Hematopoietic multipotent progenitor cell treated with erythropoietin and hydrocortisone succinate and interleukin-3 and kit ligand, for 4 days (in vitro differentiated cells): ENCODE results near the gene ANK2.
"Not testable (repeated sequence)": the region's sequence is repeated elsewhere in the genome, so short reads cannot be mapped to it uniquely, and the experiment has no call there.

ENCODE experiments used
- DNase-seq: peaks from one replicate; pipeline ENCODE4 v3.0.0-alpha.2; 2015

Gene ANK2

GRCh38 chr4:113154281-113154680 is 104.8 kb downstream of the ANK2 start:
- DNase-seq: no peak

GRCh38 chr4:113157086-113157857 is 107.8 kb downstream of the ANK2 start:
- no peak for DNase-seq

- DNase-seq: no peak
Observed at GRCh38 chr4:113159942-113160545, 110.6 kb downstream of the ANK2 start.

- DNase-seq: no peak
Observed at GRCh38 chr4:113160548-113160947, 111.1 kb downstream of the ANK2 start.

- no peak for DNase-seq
Observed at GRCh38 chr4:113162089-113162488, 112.6 kb downstream of the ANK2 start.

- no peak for DNase-seq
Observed at GRCh38 chr4:113169368-113169767, 119.9 kb downstream of the ANK2 start.

- DNase-seq: no peak
Observed at GRCh38 chr4:113170115-113170804, 120.8 kb downstream of the ANK2 start.

GRCh38 chr4:113170805-113171468 is 121.5 kb downstream of the ANK2 start:
- no peak for DNase-seq

GRCh38 chr4:113173126-113173792 is 123.8 kb downstream of the ANK2 start:
- DNase-seq: no peak

GRCh38 chr4:113173793-113174264 is 124.4 kb downstream of the ANK2 start:
- DNase-seq: no peak

GRCh38 chr4:113179091-113179490 is 129.6 kb downstream of the ANK2 start:
- DNase-seq: no peak

GRCh38 chr4:113179996-113180395 is 130.5 kb downstream of the ANK2 start:
- no peak for DNase-seq

- DNase-seq: no peak
Observed at GRCh38 chr4:113181289-113182007, 132.0 kb downstream of the ANK2 start.

GRCh38 chr4:113183032-113183605 is 133.7 kb downstream of the ANK2 start:
- DNase-seq: no peak

- not testable (repeated sequence) for DNase-seq
Observed at GRCh38 chr4:113186220-113186619, 136.8 kb downstream of the ANK2 start.

GRCh38 chr4:113186913-113187312 is 137.5 kb downstream of the ANK2 start:
- DNase-seq: no peak

GRCh38 chr4:113187358-113187757 is 137.9 kb downstream of the ANK2 start:
- no peak for DNase-seq

GRCh38 chr4:113189546-113189945 is 140.1 kb downstream of the ANK2 start:
- no peak for DNase-seq

- no peak for DNase-seq
Observed at GRCh38 chr4:113209153-113209552, 159.7 kb downstream of the ANK2 start.

- DNase-seq: no peak
Observed at GRCh38 chr4:113209652-113210320, 160.3 kb downstream of the ANK2 start.

GRCh38 chr4:113212613-113213012 is 163.2 kb downstream of the ANK2 start:
- no peak for DNase-seq
